HG03108 (cell line): ENCODE measurements around the gene CDO1.

Source experiments
- ATAC-seq: cut with Tn5 transposase; IDR thresholded peaks from one replicate; pipeline ENCODE4 v1.9.1; 2021; ENCODE audit warnings: moderate library complexity; ENCODE audit not compliant: unreplicated experiment

CDO1 gene

GRCh38 chr5:115816226-115817081 is at the start of gene CDO1:
Gene CDO1, minus strand, starts transcription at chr5:115816659. Its CDS starts 262 bp downstream, at chr5:115816397.
- no peak for ATAC-seq

GRCh38 chr5:115859378-115859777 is 42.9 kb upstream of the CDO1 start:
- ATAC-seq, result no peak

- no peak for ATAC-seq
These were observed 41.9 kb upstream of the CDO1 start for GRCh38 chr5:115858396-115858795.

- no peak for ATAC-seq
These were observed 41.3 kb upstream of the CDO1 start for GRCh38 chr5:115857626-115858349.

GRCh38 chr5:115857057-115857479 is 40.6 kb upstream of the CDO1 start:
- no peak for ATAC-seq

- no peak for ATAC-seq
These were observed 39.5 kb upstream of the CDO1 start for GRCh38 chr5:115855959-115856358.

GRCh38 chr5:115854139-115854538 is 37.7 kb upstream of the CDO1 start:
- ATAC-seq, result no peak

GRCh38 chr5:115850744-115851416 is 34.4 kb upstream of the CDO1 start:
- ATAC-seq, result no peak

GRCh38 chr5:115849258-115849798 is 32.9 kb upstream of the CDO1 start:
- no peak for ATAC-seq

GRCh38 chr5:115847290-115847689 is 30.8 kb upstream of the CDO1 start:
- ATAC-seq, result no peak

- no peak for ATAC-seq
These were observed 27.9 kb upstream of the CDO1 start for GRCh38 chr5:115844321-115844817.

- no peak for ATAC-seq
These were observed 27.1 kb upstream of the CDO1 start for GRCh38 chr5:115843444-115844130.

GRCh38 chr5:115842952-115843351 is 26.5 kb upstream of the CDO1 start:
- no peak for ATAC-seq

- ATAC-seq, result peak; percentile 31
These were observed 25.9 kb upstream of the CDO1 start for GRCh38 chr5:115842089-115842935.

GRCh38 chr5:115841382-115842088 is 25.1 kb upstream of the CDO1 start, which contains the start of the genes AP3S1 and ATG12:
Gene AP3S1, plus strand, starts transcription at chr5:115841935. Its CDS starts 103 bp downstream, at chr5:115842038.
Gene ATG12, minus strand, starts transcription at chr5:115841565. Its CDS starts 13 bp downstream, at chr5:115841552.
- peak; percentile 77 for ATAC-seq

GRCh38 chr5:115840873-115841272 is 24.4 kb upstream of the CDO1 start:
- ATAC-seq, result no peak

GRCh38 chr5:115838885-115839518 is 22.5 kb upstream of the CDO1 start:
- no peak for ATAC-seq

- ATAC-seq, result no peak
These were observed 19.0 kb upstream of the CDO1 start for GRCh38 chr5:115835481-115835880.
